Anterior cingulate cortex (tissue), 58 donors: ENCODE results near the gene ABCC4.
"Not testable (repeated sequence)": the region's sequence is repeated elsewhere in the genome, so short reads cannot be mapped to it uniquely, and the experiment has no call there.

Experiments
- DNase-seq, 58 donors: peaks; one replicate each; lab custom pipeline; 2025; lab: John Stamatoyannopoulos, UW

Gene ABCC4

GRCh38 chr13:95168191-95168590 lies 133.1 kb downstream of the ABCC4 start:
- no peak for DNase-seq

GRCh38 chr13:95167003-95167402 lies 134.2 kb downstream of the ABCC4 start:
- DNase-seq, result not testable (repeated sequence)

DNA sequence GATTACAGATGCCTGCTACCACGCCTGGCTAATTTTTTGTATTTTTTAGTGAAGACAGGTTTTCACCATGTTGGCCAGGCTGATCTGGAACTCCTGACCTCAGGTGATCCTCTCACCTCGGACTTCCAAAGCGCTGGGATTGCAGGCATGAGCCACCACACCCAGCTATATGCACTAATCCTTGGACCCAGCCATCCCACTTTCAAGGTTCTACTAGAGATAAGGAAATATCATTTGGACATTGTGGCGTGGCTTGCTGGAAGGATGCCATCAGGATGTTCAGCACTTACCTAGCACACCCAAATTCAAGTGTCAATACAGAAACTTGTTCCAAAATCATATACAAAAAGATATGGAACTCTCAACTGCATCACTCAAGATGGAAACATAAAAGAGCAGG lies 136.4 kb downstream of the ABCC4 start:
- DNase-seq, result no peak

DNA sequence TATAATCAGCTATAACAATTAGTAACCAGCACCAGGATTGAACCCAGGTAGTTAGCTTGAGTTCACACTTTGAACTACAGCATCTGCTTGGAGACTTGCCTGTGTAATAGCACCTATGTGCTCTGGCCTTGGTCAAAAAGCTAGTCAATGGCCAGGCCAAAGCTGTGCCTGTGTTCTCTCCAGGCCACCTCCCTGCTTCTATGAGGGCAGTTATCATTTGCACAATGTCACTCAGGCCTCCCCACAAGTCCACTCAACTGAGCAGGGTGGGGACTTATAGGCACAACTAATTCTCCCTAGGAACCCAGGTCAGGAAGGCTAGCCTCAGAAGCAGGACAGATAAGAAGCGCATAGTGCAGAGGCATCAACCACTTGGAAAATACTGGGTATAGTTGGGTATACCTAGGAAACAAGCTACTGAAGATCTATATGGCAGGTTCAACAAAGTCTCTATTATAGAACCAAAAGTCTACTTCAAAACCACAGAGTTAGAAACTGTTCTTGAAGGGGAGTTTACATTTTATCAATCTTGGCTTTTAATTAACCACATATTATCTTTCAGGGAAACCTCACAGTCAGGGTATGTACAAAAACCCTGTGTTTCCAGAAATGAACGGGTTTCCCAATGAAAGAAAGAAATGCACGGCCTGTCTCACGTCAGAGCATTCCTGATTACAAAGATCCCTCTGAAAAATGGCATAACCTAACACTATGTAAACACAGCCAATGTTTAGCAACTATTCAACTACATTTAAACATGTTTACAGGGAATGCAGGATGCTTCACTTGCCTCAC lies 140.9 kb downstream of the ABCC4 start:
- DNase-seq, result no peak

GRCh38 chr13:95159458-95159857 lies 141.8 kb downstream of the ABCC4 start:
- no peak for DNase-seq

DNA sequence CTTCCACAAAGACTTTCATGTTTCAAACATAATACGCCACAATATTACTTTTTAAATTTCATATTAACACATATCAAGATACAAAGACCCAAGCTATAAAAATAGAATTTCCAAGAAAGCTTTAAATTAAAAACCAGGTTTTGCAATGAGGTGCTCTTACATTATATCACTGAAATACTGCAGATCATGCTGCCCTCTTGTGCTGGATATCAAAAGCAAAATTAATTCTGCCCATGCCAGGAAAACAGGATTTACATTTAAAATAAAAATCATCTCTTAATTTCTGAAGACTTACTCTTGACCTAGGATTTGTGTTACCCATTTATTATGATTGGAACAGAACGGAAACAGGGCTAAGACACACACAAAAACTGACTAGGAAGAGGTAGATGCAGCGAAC lies 145.0 kb downstream of the ABCC4 start:
- DNase-seq, result peak in 1 of 58 donors; percentile 8

- no peak for DNase-seq
Observed at GRCh38 chr13:95155504-95155903, 145.7 kb downstream of the ABCC4 start.

GRCh38 chr13:95155093-95155492 lies 146.2 kb downstream of the ABCC4 start:
- DNase-seq, result no peak

DNA sequence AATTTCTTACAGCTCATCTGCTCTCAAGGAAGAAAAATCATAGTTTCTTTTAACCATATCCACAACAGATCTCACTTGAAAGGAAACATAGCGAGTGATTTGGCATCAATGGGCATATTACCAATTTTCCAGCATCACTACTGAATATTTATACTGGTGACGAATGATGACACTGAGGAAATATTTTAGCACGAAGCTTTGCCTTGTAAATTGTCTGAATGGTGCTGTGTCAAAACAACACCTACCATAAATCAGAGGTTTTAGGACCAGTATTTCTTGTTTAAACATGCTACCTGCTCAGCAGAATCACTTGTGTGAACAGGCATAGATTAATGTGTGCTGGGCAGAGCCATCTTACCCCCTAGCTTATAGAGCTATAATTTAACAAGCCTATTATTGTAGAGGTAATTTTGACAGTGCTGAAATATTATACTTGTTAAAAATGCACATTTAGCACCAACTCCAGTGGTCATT lies 146.8 kb downstream of the ABCC4 start:
- no peak for DNase-seq

GRCh38 chr13:95153647-95154412 lies 147.4 kb downstream of the ABCC4 start:
- DNase-seq, result no peak

GRCh38 chr13:95151942-95152587 lies 149.2 kb downstream of the ABCC4 start:
- DNase-seq, result no peak

DNA sequence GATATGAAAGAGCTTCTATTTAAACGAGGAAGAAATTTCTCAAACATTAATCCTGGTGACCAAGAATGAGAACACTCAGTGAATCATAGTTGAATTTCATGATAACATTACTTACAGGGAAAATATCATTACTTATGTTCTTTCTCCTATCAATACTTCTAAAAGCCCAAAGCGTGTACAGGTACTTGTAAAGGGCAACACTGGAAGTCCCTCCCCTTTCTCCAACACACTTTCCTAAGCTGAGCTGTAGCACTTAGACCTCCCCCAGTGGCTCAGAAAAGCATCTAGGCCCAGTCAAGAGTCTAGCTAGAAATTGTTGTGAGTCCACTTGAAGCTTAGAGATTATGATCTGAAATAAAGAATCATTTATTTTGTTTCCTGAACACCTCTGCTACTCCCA lies 150.7 kb downstream of the ABCC4 start:
- no peak for DNase-seq

DNA sequence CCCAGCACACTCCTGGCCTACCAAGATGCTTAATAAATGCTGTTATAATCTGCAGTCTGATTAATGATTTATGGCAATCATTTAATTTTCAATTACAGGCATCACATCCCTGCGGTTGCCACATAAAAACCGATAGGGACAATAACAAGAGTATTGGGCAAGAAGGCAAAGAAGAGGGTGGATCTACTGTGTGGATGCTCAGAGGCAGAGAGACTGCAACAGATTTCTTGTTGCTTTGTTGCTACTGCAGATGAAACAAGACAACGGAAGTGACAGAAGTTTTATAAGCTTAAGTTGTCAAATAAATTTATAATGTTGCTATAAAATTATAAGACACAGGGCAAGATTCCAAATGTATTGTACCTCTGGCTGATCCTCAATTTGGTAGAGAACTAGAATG lies 154.8 kb downstream of the ABCC4 start:
- DNase-seq, result no peak

DNA sequence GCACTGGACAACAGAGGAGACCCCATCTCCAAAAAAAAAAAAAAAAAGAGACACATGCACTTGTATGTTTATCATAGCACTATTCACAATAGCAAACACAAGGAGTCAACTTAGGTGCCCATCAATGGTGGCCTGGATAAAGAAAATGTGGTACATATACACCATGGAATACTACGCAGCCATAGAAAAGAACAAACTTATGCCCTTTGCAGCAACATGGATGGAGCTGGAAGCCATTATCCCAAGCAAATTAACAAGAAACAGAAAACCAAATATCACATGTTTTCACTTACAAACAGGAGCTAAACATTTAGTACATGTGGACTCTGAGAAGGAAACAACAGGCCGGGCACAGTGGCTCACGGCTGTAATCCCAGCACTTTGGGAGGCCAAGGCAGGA lies 155.7 kb downstream of the ABCC4 start:
- DNase-seq, result no peak

- no peak for DNase-seq
Observed at GRCh38 chr13:95140502-95140901, 160.7 kb downstream of the ABCC4 start.

- no peak for DNase-seq
Observed at GRCh38 chr13:95138876-95139585, 162.2 kb downstream of the ABCC4 start.

- DNase-seq, result no peak
Observed at GRCh38 chr13:95137096-95137495, 164.2 kb downstream of the ABCC4 start.

DNA sequence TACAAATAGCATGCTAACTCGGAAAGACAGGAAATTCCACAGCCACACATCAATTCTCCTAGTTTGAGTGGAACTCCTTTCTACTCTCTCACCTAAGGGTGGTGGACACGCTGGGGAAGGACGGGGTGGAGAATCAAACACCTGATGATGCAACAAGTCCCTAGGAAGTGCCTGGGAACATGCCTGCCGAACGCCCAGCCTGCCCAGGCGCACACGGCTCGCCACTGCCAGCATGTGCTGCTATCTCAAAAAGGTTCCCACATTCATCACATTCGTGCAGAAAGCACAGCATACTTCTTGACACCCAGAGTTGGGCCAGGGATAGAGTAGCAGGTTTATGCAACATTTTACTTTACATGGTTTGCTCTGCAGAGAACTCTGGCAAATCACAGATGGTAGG lies 164.6 kb downstream of the ABCC4 start:
- DNase-seq, result no peak

GRCh38 chr13:95133498-95133897 lies 167.8 kb downstream of the ABCC4 start:
- no peak for DNase-seq

GRCh38 chr13:95129004-95129403 lies 172.2 kb downstream of the ABCC4 start:
- DNase-seq, result no peak
